HEK293 (cell line): ENCODE data around the gene PSMC2.

Experiments
- CTCF ChIA-PET: fragments of 350-600 bp; formaldehyde crosslinking; extraction: SDS; loops from one replicate; lab custom pipeline; 2021; ENCODE audit warnings: antibody characterized with exemption; lab: Yijun Ruan, JAX
- POLR2A ChIA-PET: fragments of 300-600 bp; formaldehyde crosslinking; extraction: SDS; loops from one replicate; lab custom pipeline; 2020; ENCODE audit warnings: antibody characterized with exemption, inconsistent platforms; lab: Yijun Ruan, JAX
- H3K27ac ChIP-seq: fragments of 200-500 bp; sonication (Bioruptor generic); 2 replicates; pipeline ENCODE4 v1.5.1; 2014; ENCODE audit warnings: low read depth, low read length, control low read depth, inconsistent platforms; ENCODE audit errors: extremely low read depth
- H3K36me3 ChIP-seq, 2 experiments: fragments of 200-500 bp in 1 of 2; sonication (Bioruptor generic) in 1 of 2; 1 replicate in 1 of 2; 2 replicates in 1 of 2; pipeline ENCODE4 v1.5.1; 2014 to 2017; ENCODE audit warnings: inconsistent platforms in 2 of 2, low read length in 2 of 2; ENCODE audit not compliant: control insufficient read depth in 2 of 2, insufficient read depth in 1 of 2
- H3K4me1 ChIP-seq: fragments of 200-500 bp; sonication (Bioruptor generic); 2 replicates; pipeline ENCODE4 v1.5.1; 2014; ENCODE audit warnings: mild to moderate bottlenecking, low read length, inconsistent platforms; ENCODE audit not compliant: control insufficient read depth, insufficient read depth
- H3K4me3 ChIP-seq: 2 replicates; pipeline ENCODE4 v1.5.1; 2011; ENCODE audit warnings: low read depth, mild to moderate bottlenecking, control low read depth, low read length, moderate library complexity
- H3K9me3 ChIP-seq: fragments of 200-500 bp; sonication (Bioruptor generic); 2 replicates; pipeline ENCODE4 v1.5.1; 2014; ENCODE audit warnings: low read depth, low read length, inconsistent platforms; ENCODE audit not compliant: control insufficient read depth, insufficient read depth
- GLI2 ChIP-seq: fragments of 450-650 bp; formaldehyde crosslinking; IDR thresholded peaks from 2 replicates; pipeline ENCODE4; 2017; ENCODE audit warnings: missing biosample characterization, missing genetic modification characterization, low read depth, borderline replicate concordance
- IKZF3 ChIP-seq: fragments of 450-650 bp; IDR thresholded peaks from 2 replicates; pipeline ENCODE4 v1.5.0; 2018; ENCODE audit warnings: missing biosample characterization, mild to moderate bottlenecking, missing genetic modification characterization, moderate library complexity
- KLF10 ChIP-seq: fragments of 450-650 bp; IDR thresholded peaks from 2 replicates; pipeline ENCODE4 v1.5.1; 2018; ENCODE audit warnings: missing biosample characterization, mild to moderate bottlenecking, missing genetic modification characterization
- PRDM2 ChIP-seq: fragments of 450-650 bp; formaldehyde crosslinking; IDR thresholded peaks from 2 replicates; pipeline ENCODE4 v1.5.1; 2016; ENCODE audit warnings: missing biosample characterization, missing genetic modification characterization, borderline replicate concordance
- PRDM4 ChIP-seq: fragments of 450-650 bp; formaldehyde crosslinking; IDR thresholded peaks from 2 replicates; pipeline ENCODE4 v1.5.1; 2017; ENCODE audit warnings: missing biosample characterization, missing genetic modification characterization
- REPIN1 ChIP-seq: fragments of 450-650 bp; formaldehyde crosslinking; IDR thresholded peaks from 2 replicates; pipeline ENCODE4 v1.5.1; 2017; ENCODE audit warnings: missing biosample characterization, missing genetic modification characterization, low read depth
- SP3 ChIP-seq: fragments of 450-650 bp; formaldehyde crosslinking; IDR thresholded peaks from 2 replicates; pipeline ENCODE4 v1.5.1; 2016; ENCODE audit warnings: missing biosample characterization, missing genetic modification characterization
- TRIM28 ChIP-seq: IDR thresholded peaks from 2 replicates; pipeline ENCODE4 v1.6.1; 2011; ENCODE audit warnings: low read length, control low read depth, borderline replicate concordance
- ZBTB17 ChIP-seq: fragments of 450-650 bp; formaldehyde crosslinking; IDR thresholded peaks from 2 replicates; pipeline ENCODE4 v1.5.1; 2016; ENCODE audit warnings: missing biosample characterization, missing genetic modification characterization
- ZBTB8A ChIP-seq: fragments of 450-650 bp; formaldehyde crosslinking; IDR thresholded peaks from 2 replicates; pipeline ENCODE4 v1.5.1; 2016; ENCODE audit warnings: missing biosample characterization, missing genetic modification characterization
- ZFP69B ChIP-seq: fragments of 450-650 bp; formaldehyde crosslinking; IDR thresholded peaks from 2 replicates; pipeline ENCODE4 v1.5.1; 2016; ENCODE audit warnings: missing biosample characterization, missing genetic modification characterization
- ZNF132 ChIP-seq: fragments of 450-650 bp; formaldehyde crosslinking; IDR thresholded peaks from 2 replicates; pipeline ENCODE4 v1.5.1; 2017; ENCODE audit warnings: missing biosample characterization, missing genetic modification characterization, borderline replicate concordance
- ZNF184 ChIP-seq: fragments of 450-650 bp; IDR thresholded peaks from 2 replicates; pipeline ENCODE4 v1.5.1; 2018; ENCODE audit warnings: missing biosample characterization, mild to moderate bottlenecking, missing genetic modification characterization
- ZNF23 ChIP-seq: fragments of 450-650 bp; formaldehyde crosslinking; IDR thresholded peaks from 2 replicates; pipeline ENCODE4 v1.5.1; 2016; ENCODE audit warnings: missing biosample characterization, missing genetic modification characterization, borderline replicate concordance
- ZNF266 ChIP-seq: fragments of 450-650 bp; formaldehyde crosslinking; IDR thresholded peaks from 2 replicates; pipeline ENCODE4 v1.5.1; 2016; ENCODE audit warnings: missing biosample characterization, missing genetic modification characterization, low read depth
- ZNF274 ChIP-seq, 2 experiments: fragments of 200-500 bp in 1 of 2; fragments of 450-650 bp in 1 of 2; sonication (Bioruptor generic) in 1 of 2; formaldehyde crosslinking in 1 of 2; IDR thresholded peaks; 2 replicates each; pipeline versions ENCODE4 v1.5.1 to v1.6.1; 2014 to 2016; ENCODE audit warnings: borderline replicate concordance in 1 of 2, inconsistent platforms in 1 of 2, low read length in 1 of 2, missing biosample characterization in 1 of 2, missing genetic modification characterization in 1 of 2
- ZNF37A ChIP-seq: fragments of 450-650 bp; IDR thresholded peaks from 2 replicates; pipeline ENCODE4 v1.5.1; 2018; ENCODE audit warnings: missing biosample characterization, missing genetic modification characterization
- ZNF488 ChIP-seq: fragments of 450-650 bp; formaldehyde crosslinking; IDR thresholded peaks from 2 replicates; pipeline ENCODE4 v1.5.1; 2016; ENCODE audit warnings: missing biosample characterization, missing genetic modification characterization
- ZNF544 ChIP-seq: fragments of 450-650 bp; formaldehyde crosslinking; IDR thresholded peaks from 2 replicates; pipeline ENCODE4 v1.5.0; 2017; ENCODE audit warnings: missing biosample characterization, missing genetic modification characterization
- ZNF549 ChIP-seq: fragments of 450-650 bp; IDR thresholded peaks from 2 replicates; pipeline ENCODE4 v1.5.1; 2018; ENCODE audit warnings: missing biosample characterization, missing genetic modification characterization, mild to moderate bottlenecking, inconsistent platforms, moderate library complexity
- ZNF623 ChIP-seq: fragments of 450-650 bp; formaldehyde crosslinking; IDR thresholded peaks from 2 replicates; pipeline ENCODE4 v1.5.1; 2016; ENCODE audit warnings: missing biosample characterization, missing genetic modification characterization
- ZNF677 ChIP-seq: fragments of 450-650 bp; IDR thresholded peaks from 2 replicates; pipeline ENCODE4 v1.5.0; 2018; ENCODE audit warnings: missing biosample characterization, mild to moderate bottlenecking, missing genetic modification characterization, moderate library complexity
- ZNF692 ChIP-seq: fragments of 450-650 bp; formaldehyde crosslinking; IDR thresholded peaks from 2 replicates; pipeline ENCODE4 v1.5.1; 2016; ENCODE audit warnings: missing biosample characterization, missing genetic modification characterization
- ZNF707 ChIP-seq: fragments of 450-650 bp; formaldehyde crosslinking; IDR thresholded peaks from 2 replicates; pipeline ENCODE4 v1.5.1; 2016; ENCODE audit warnings: missing biosample characterization, missing genetic modification characterization
- ZNF785 ChIP-seq: fragments of 450-650 bp; formaldehyde crosslinking; IDR thresholded peaks from 2 replicates; pipeline ENCODE4 v1.5.1; 2016; ENCODE audit warnings: missing biosample characterization, missing genetic modification characterization
- ZSCAN30 ChIP-seq: fragments of 450-650 bp; IDR thresholded peaks from 2 replicates; pipeline ENCODE4 v1.5.1; 2018; ENCODE audit warnings: missing biosample characterization, mild to moderate bottlenecking, missing genetic modification characterization, moderate library complexity

Gene PSMC2

GRCh38 chr7:103301441-103301840 is 46.0 kb upstream of the PSMC2 start (continued):
- TF ChIP-seq ZNF785 (tag by site-specific recombination) (no peak), ZBTB17 (tag by site-specific recombination) (no peak), ZNF184 (tag by site-specific recombination) (no peak), PRDM4 (tag by site-specific recombination) (no peak), ZNF132 (tag by site-specific recombination) (no peak), PRDM2 (tag by site-specific recombination) (no peak), ZNF692 (tag by site-specific recombination) (no peak), ZNF266 (tag by site-specific recombination) (no peak), TRIM28 (no peak)

GRCh38 chr7:103307503-103308231 is 39.8 kb upstream of the PSMC2 start:
- Histone ChIP-seq H3K4me3 (no peak overlapping the region), H3K4me1 (no peaks in the 10 kb centered on the region), H3K27ac (no peak overlapping the region), H3K9me3 (no peaks in the 10 kb centered on the region), H3K36me3 (peaks cover 83 to 90% of the 10 kb centered on the region in 2 experiments)
- CTCF ChIA-PET = interaction anchor here (0.5 kb wide), 1 partner anchor 112 kb away, joined by 3 read pairs; no protein-coding TSS in a partner anchor
- POLR2A ChIA-PET = interaction anchor here (1.2 kb wide), 1 partner anchor 73 kb away, joined by 3 read pairs; no protein-coding TSS in a partner anchor
- no peak for TF ChIP-seq ZNF707 (tag by site-specific recombination)
- no peak for TF ChIP-seq ZNF677
- TF ChIP-seq ZNF549 (tag by site-specific recombination) = 0 out of 2 replicates have a peak, but pooled peaks have one; percentile 36
- no peak for TF ChIP-seq SP3 (tag by site-specific recombination)
- TF ChIP-seq IKZF3 (tag by site-specific recombination) = peak; percentile 11; the same call in 1 of the 2 replicates
- no peak for TF ChIP-seq ZSCAN30 (tag by site-specific recombination)
- no peak for TF ChIP-seq REPIN1 (tag by site-specific recombination)
- TF ChIP-seq ZNF274 (IDR thresholded peaks at IDR 0.05; ENCODE audit: low read length) = no peak
- TF ChIP-seq ZNF274 (tag by site-specific recombination; IDR thresholded peaks at IDR 0.05; ENCODE audit: borderline replicate concordance) = no peak
- no peak for TF ChIP-seq ZNF488 (tag by site-specific recombination)
- 0 out of 2 replicates have a peak, but pooled peaks have one; percentile 24 for TF ChIP-seq KLF10 (tag by site-specific recombination)
- TF ChIP-seq ZNF544 = 0 out of 2 replicates have a peak, but pooled peaks have one; percentile 48
- no peak for TF ChIP-seq ZNF623 (tag by site-specific recombination)
- TF ChIP-seq ZFP69B (tag by site-specific recombination) = no peak
- TF ChIP-seq ZNF37A = peak; percentile 61
- TF ChIP-seq ZNF23 (tag by site-specific recombination) = no peak
- TF ChIP-seq ZBTB8A (tag by site-specific recombination) = no peak
- TF ChIP-seq GLI2 (tag by site-specific recombination) = peak; percentile 33; the same call in 1 of the 2 replicates
